GM18505 (cell line): ENCODE results near the gene CLSTN2.

ENCODE experiments used
- ATAC-seq: cut with Tn5 transposase; IDR thresholded peaks from one replicate; pipeline ENCODE4 v1.9.1; 2021; ENCODE audit not compliant: unreplicated experiment
- POLR2A ChIP-seq: IDR thresholded peaks from 4 replicates; pipeline ENCODE4 v1.6.1; 2011; ENCODE audit warnings: borderline replicate concordance; ENCODE audit not compliant: insufficient read depth, insufficient read length; ENCODE audit errors: extremely low read depth

CLSTN2 gene

GRCh38 chr3:139953131-139953910, 18.3 kb downstream of the CLSTN2 start:
- ATAC-seq = no peak
- TF ChIP-seq POLR2A = no peak

GRCh38 chr3:139954146-139954860, 19.3 kb downstream of the CLSTN2 start:
- no peak for TF ChIP-seq POLR2A
- ATAC-seq = no peak

- no peak for ATAC-seq
- no peak for TF ChIP-seq POLR2A
Measured at GRCh38 chr3:139957844-139958243, 22.9 kb downstream of the CLSTN2 start.

GRCh38 chr3:139969386-139969785, 34.4 kb downstream of the CLSTN2 start:
- no peak for TF ChIP-seq POLR2A
- ATAC-seq = no peak

- no peak for ATAC-seq
- no peak for TF ChIP-seq POLR2A
Measured at GRCh38 chr3:139970526-139970925, 35.5 kb downstream of the CLSTN2 start.

- no peak for TF ChIP-seq POLR2A
- ATAC-seq = no peak
Measured at GRCh38 chr3:139974809-139975425, 39.9 kb downstream of the CLSTN2 start.

GRCh38 chr3:139975594-139976365, 40.8 kb downstream of the CLSTN2 start:
- no peak for TF ChIP-seq POLR2A
- no peak for ATAC-seq

- TF ChIP-seq POLR2A = no peak
- ATAC-seq = no peak
Measured at GRCh38 chr3:139978966-139979365, 44.0 kb downstream of the CLSTN2 start.

GRCh38 chr3:139979991-139980390, 45.0 kb downstream of the CLSTN2 start:
- ATAC-seq = no peak
- TF ChIP-seq POLR2A = no peak

GRCh38 chr3:139982404-139982803, 47.4 kb downstream of the CLSTN2 start:
- no peak for TF ChIP-seq POLR2A
- ATAC-seq = no peak

- TF ChIP-seq POLR2A = no peak
- no peak for ATAC-seq
Measured at GRCh38 chr3:139985576-139985975, 50.6 kb downstream of the CLSTN2 start.

- ATAC-seq = no peak
- no peak for TF ChIP-seq POLR2A
Measured at GRCh38 chr3:139987908-139988307, 52.9 kb downstream of the CLSTN2 start.
